HepG2 (cell line): ENCODE data around the gene BGN. TPM values are rescaled to one million over a fixed set of nuclear protein-coding genes. Genes with fewer than 3 reads are reported as not detected.

ENCODE experiments used
- ATAC-seq: fragments of 200-7000 bp; cut with Tn5 transposase; 3 replicates; pipeline ENCODE4 v1.9.1; 2020; ENCODE audit warnings: mild to moderate bottlenecking, moderate library complexity
- BruUV-seq: library from RNA; stranded (reverse); fragments of 400-500 nt; replicated peaks from 2 replicates; lab custom pipeline; 2021; lab: Mats Ljungman, UMichigan
- CTCF ChIA-PET: fragments of 300-600 bp; formaldehyde crosslinking; extraction: SDS; loops from one replicate; lab custom pipeline; 2021; ENCODE audit warnings: low total read pairs, inconsistent platforms, low intra/inter-chr PET ratio; lab: Yijun Ruan, JAX
- POLR2A ChIA-PET: fragments of 350-600 bp; sonication (Branson Sonifier 250); formaldehyde crosslinking; loops from one replicate; lab custom pipeline; 2020; ENCODE audit warnings: antibody characterized with exemption, inconsistent platforms; lab: Yijun Ruan, JAX
- DNase-seq: peaks from one replicate; pipeline ENCODE4 v3.0.0-alpha.2; 2015; ENCODE audit warnings: low spot score
- FAIRE-seq: peaks from 3 replicates; lab custom pipeline; 2011; peaks lifted over from hg19 to GRCh38; lab: Jason Lieb, UNC
- H2AFZ ChIP-seq: one replicate; pipeline ENCODE4 v1.6.1; 2011; ENCODE audit warnings: low read length, inconsistent platforms
- H3K27ac ChIP-seq: fragments of 300-600 bp; 3 replicates; pipeline ENCODE4 v1.8.0; 2011; ENCODE audit warnings: mixed run types, mild to moderate bottlenecking, mixed read lengths, low read length, inconsistent platforms; ENCODE audit not compliant: insufficient read depth; ENCODE audit errors: extremely low read length
- H3K27me3 ChIP-seq, 2 experiments: fragments of 200-600 bp in 1 of 2; 2 replicates in 1 of 2; 3 replicates in 1 of 2; pipeline versions ENCODE4 v1.6.0 to v1.8.0; 2011; ENCODE audit warnings: low read length in 2 of 2, mild to moderate bottlenecking in 2 of 2, moderate library complexity in 2 of 2, inconsistent platforms in 1 of 2; ENCODE audit not compliant: insufficient read depth in 2 of 2, control insufficient read depth in 1 of 2
- H3K36me3 ChIP-seq, 2 experiments: fragments of 200-600 bp in 1 of 2; replicated peaks in 1 of 2; 2 replicates in 1 of 2; 3 replicates in 1 of 2; pipeline versions ENCODE4 v1.5.1 to v1.8.0; 2011; ENCODE audit warnings: low read length in 2 of 2, inconsistent platforms in 1 of 2; ENCODE audit not compliant: insufficient read depth in 2 of 2, control insufficient read depth in 1 of 2
- H3K4me1 ChIP-seq: 2 replicates; pipeline ENCODE4 v1.5.1; 2012; ENCODE audit warnings: low read length, inconsistent platforms; ENCODE audit not compliant: insufficient read depth
- H3K4me2 ChIP-seq: 2 replicates; pipeline ENCODE4 v1.6.0; 2011; ENCODE audit warnings: low read depth, low read length, inconsistent platforms
- H3K4me3 ChIP-seq, 3 experiments: fragments of 200-600 bp in 1 of 3; sonication (generic), shearing (Covaris generic) in 1 of 3; replicated peaks in 1 of 3; 2 replicates each; pipeline ENCODE4 v1.5.1; 2011 to 2016; ENCODE audit warnings: low read length in 3 of 3, inconsistent platforms in 2 of 3, low read depth in 2 of 3, mild to moderate bottlenecking in 2 of 3, control low read depth in 1 of 3, mixed read lengths in 1 of 3; ENCODE audit not compliant: insufficient read depth in 1 of 3
- H3K79me2 ChIP-seq: one replicate; pipeline ENCODE4 v1.6.1; 2011; ENCODE audit warnings: low read length, inconsistent platforms; ENCODE audit not compliant: insufficient read depth
- H3K9ac ChIP-seq: 2 replicates; pipeline ENCODE4 v1.6.0; 2011; ENCODE audit warnings: mild to moderate bottlenecking, low read depth, low read length, inconsistent platforms; ENCODE audit not compliant: insufficient read depth
- H3K9me3 ChIP-seq: 2 replicates; pipeline ENCODE4 v1.5.1; 2012; ENCODE audit warnings: mild to moderate bottlenecking, low read length
- H4K20me1 ChIP-seq: 2 replicates; pipeline ENCODE4 v1.6.0; 2011; ENCODE audit warnings: inconsistent platforms, mild to moderate bottlenecking, low read length, moderate library complexity; ENCODE audit not compliant: insufficient read depth
- DBP ChIP-seq: sonication (generic); formaldehyde crosslinking; IDR thresholded peaks from 2 replicates; pipeline ENCODE4 v1.4.0; 2020; ENCODE audit warnings: missing genetic modification reagents; ENCODE audit errors: not compliant biosample characterization
- ELF3 ChIP-seq: IDR thresholded peaks from 2 replicates; pipeline ENCODE4 v1.6.1; 2016; ENCODE audit warnings: missing genetic modification reagents, missing compliant biosample characterization
- FIP1L1 ChIP-seq: fragments of 200-400 bp; formaldehyde crosslinking; IDR thresholded peaks from 2 replicates; pipeline ENCODE4 v1.6.1; 2018; ENCODE audit warnings: low read depth, mild to moderate bottlenecking, low read length, moderate library complexity, borderline replicate concordance; ENCODE audit not compliant: insufficient read depth
- KDM6A ChIP-seq: IDR thresholded peaks from 2 replicates; pipeline ENCODE4 v1.6.1; 2016; ENCODE audit warnings: low read depth
- NR2F6 ChIP-seq, 2 experiments: IDR thresholded peaks; 2 replicates each; pipeline ENCODE4 v1.6.1; 2016; ENCODE audit warnings: antibody characterized with exemption in 1 of 2, mild to moderate bottlenecking in 1 of 2
- POLR2AphosphoS2 ChIP-seq: IDR thresholded peaks from 2 replicates; pipeline ENCODE4 v1.6.1; 2011; ENCODE audit warnings: low read depth, low read length, improper control_type of control experiment
- RELA ChIP-seq: sonication (generic); formaldehyde crosslinking; IDR thresholded peaks from 2 replicates; pipeline ENCODE4 v1.4.0; 2020; ENCODE audit warnings: missing genetic modification reagents
- SALL1 ChIP-seq: sonication (generic); formaldehyde crosslinking; IDR thresholded peaks from 2 replicates; pipeline ENCODE4 v1.8.0; 2022; ENCODE audit warnings: mild to moderate bottlenecking, missing genetic modification reagents
- ZNF124 ChIP-seq: sonication (generic); formaldehyde crosslinking; IDR thresholded peaks from 2 replicates; pipeline ENCODE4 v1.4.0; 2020; ENCODE audit warnings: missing genetic modification reagents
- ZNF180 ChIP-seq: sonication (generic); formaldehyde crosslinking; IDR thresholded peaks from 2 replicates; pipeline ENCODE4 v1.4.0; 2020; ENCODE audit warnings: low read depth, missing genetic modification reagents, borderline replicate concordance
- ZNF335 ChIP-seq: sonication (generic); formaldehyde crosslinking; IDR thresholded peaks from 2 replicates; pipeline ENCODE4 v1.4.0; 2020; ENCODE audit warnings: missing genetic modification reagents
- ZNF530 ChIP-seq: sonication (generic); formaldehyde crosslinking; IDR thresholded peaks from 2 replicates; pipeline ENCODE4 v1.5.0; 2020; ENCODE audit warnings: low read depth, mild to moderate bottlenecking, missing genetic modification reagents
- ZNF713 ChIP-seq: sonication (generic); formaldehyde crosslinking; IDR thresholded peaks from 2 replicates; pipeline ENCODE4 v1.4.0; 2020; ENCODE audit warnings: mild to moderate bottlenecking, missing genetic modification reagents
- ZNF761 ChIP-seq: sonication (generic); formaldehyde crosslinking; conservative IDR thresholded peaks from 2 replicates; pipeline ENCODE4 v1.4.0; 2020; ENCODE audit warnings: mild to moderate bottlenecking, missing genetic modification reagents
- WGBS: methylation state at CpG from one replicate; pipeline ENCODE4 v1.1.6; 2017; ENCODE audit warnings: low lambda C conversion rate; 5-methylcytosine and 5-hydroxymethylcytosine counted together
- in situ Hi-C: cut with HindIII; loops from 2 replicates; pipeline ENCODE4 v1.10.0; 2017; ENCODE audit warnings: low pct_unique_long_range_greater_than_20kb; ENCODE audit not compliant: extremely low pct_ligation_motif_present
- intact Hi-C: fragments of 100-400 bp; cut with micrococcal nuclease; formaldehyde crosslinking; loops from one replicate; pipeline ENCODE4 v1.10.0; 2022; ENCODE audit not compliant: unreplicated experiment
- polyA plus RNA-seq, 8 experiments: library from polyadenylated mRNA; depleted of rRNA in 3 of 8; stranded (reverse) in 7 of 8; unstranded in 1 of 8; fragments of >200 nt; fragmentation: Illumina TruSeq in 4 of 8; extraction: Trizol in 4 of 8; gene quantifications; 2 replicates each; pipeline versions ENCODE4 v1.2.1 to v1.2.3, GENCODE V29; 2011 to 2016; ENCODE audit warnings: low read depth in 4 of 8, missing spikeins in 1 of 8, mixed read lengths in 1 of 8; ENCODE audit not compliant: insufficient read depth in 1 of 8
- total RNA-seq, 5 experiments: library from RNA; depleted of rRNA; stranded (reverse); fragments of >200 nt; fragmentation: Illumina TruSeq; extraction: Trizol; gene quantifications; 2 replicates each; pipeline ENCODE4 v1.2.3, GENCODE V29; 2016; ENCODE audit warnings: low read depth in 1 of 5
- TF ChIP-seq, protein P1 (sequence below): sonication (generic); formaldehyde crosslinking; IDR thresholded peaks from 2 replicates; pipeline ENCODE4 v1.5.1; 2020; ENCODE audit warnings: mild to moderate bottlenecking, missing genetic modification reagents
- TF ChIP-seq, protein P2 (sequence below): sonication (generic); formaldehyde crosslinking; IDR thresholded peaks from 2 replicates; pipeline ENCODE4 v1.4.0; 2020; ENCODE audit warnings: mild to moderate bottlenecking, missing genetic modification reagents
- TF ChIP-seq, protein P3 (sequence below): sonication (generic); formaldehyde crosslinking; IDR thresholded peaks from 2 replicates; pipeline ENCODE4 v1.9.0; 2021; ENCODE audit warnings: missing genetic modification reagents, borderline replicate concordance
- TF ChIP-seq, protein P4 (sequence below): sonication (generic); formaldehyde crosslinking; IDR thresholded peaks from 2 replicates; pipeline ENCODE4 v1.8.1; 2023; ENCODE audit warnings: mild to moderate bottlenecking, missing genetic modification reagents

BGN gene
- total and polyA plus RNA-seq, 2 of the 13 experiments (the other 11 are each of a cell fraction or from before 2014, with no cell fraction given), result 0.18 to 0.63 TPM

DNA sequence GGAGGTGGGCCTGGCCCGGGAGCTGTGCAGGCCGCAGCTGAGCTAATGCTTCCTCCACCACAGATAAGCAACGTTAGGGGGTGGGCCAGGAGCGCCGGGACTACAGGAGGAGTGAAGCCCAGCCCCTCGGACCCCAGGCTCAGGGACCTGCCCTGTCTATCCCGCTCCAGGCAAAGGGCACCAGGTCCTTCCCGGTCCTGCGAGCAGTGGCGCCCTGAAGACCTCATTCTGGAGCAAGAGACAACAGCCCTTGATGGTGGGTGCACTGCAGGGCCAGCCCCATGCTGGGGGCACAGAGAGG, 48.2 kb upstream of the BGN start (continued):
- no peak for TF ChIP-seq DBP
- TF ChIP-seq ZNF713 (CRISPR knock-in tag), result no peak
- no peak for TF ChIP-seq KDM6A
- no peak for TF ChIP-seq RELA (CRISPR knock-in tag)
- no peak for TF ChIP-seq ELF3
- no peak for TF ChIP-seq ZNF530 (CRISPR knock-in tag)

DNA sequence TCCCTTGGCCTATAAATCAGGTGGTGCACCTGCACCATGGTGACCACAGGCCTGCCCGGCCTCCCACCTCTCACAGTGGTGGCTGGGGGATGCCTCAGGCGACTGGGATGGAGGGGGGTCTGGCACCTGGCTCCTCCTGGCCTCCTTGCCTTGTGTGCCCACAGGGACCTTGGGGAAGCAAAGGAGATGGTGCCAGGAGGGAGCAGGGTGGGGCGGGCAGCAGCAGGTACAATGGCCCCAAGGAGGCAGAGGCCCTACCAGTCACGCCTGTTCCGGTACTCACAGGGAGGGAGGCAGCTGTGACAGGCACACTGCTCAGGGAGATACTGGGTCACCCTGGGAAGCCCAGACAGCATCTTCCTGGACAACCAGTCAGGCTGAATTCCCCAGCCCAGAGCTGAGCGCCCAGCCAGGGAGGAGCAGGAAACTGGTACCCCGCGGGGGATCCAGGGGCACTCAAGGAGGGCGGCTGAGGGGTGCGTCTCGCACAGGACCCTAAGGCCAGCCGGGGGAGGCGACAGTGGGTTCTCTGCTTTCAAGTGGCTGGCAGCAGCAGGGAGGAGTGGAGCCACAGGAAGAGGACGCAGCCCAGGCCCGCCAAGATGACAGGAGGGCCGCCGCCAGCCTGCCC, 47.7 kb upstream of the BGN start:
- ATAC-seq (no peak), DNase-seq (no peak), FAIRE-seq (no peak)
- 100% methylated on average over 3 of the region's 17 CpGs for WGBS
- BruUV-seq, result no TSS peak
- Histone ChIP-seq H3K27ac (no peak overlapping the region), H3K27me3 (no peaks in the 10 kb centered on the region), H3K9me3 (no peaks in the 10 kb centered on the region), H3K9ac (no peak overlapping the region), H3K79me2 (no peaks in the 10 kb centered on the region), H3K36me3 (no peaks in the 10 kb centered on the region), H4K20me1 (no peaks in the 10 kb centered on the region), H3K4me1 (no peaks in the 10 kb centered on the region), H3K4me3 (no peak overlapping the region), H3K4me2 (no peak overlapping the region), H2AFZ (no peak overlapping the region)
- ChIA-PET CTCF (no interaction called here), POLR2A (no interaction called here)
- in situ Hi-C loops (no loop called here), intact Hi-C loops (no loop called here)
- TF ChIP-seq POLR2AphosphoS2 (no peak), FIP1L1 (no peak), ZNF761 (CRISPR knock-in tag) (no peak), SALL1 (CRISPR knock-in tag) (no peak), ZNF124 (CRISPR knock-in tag) (no peak), ZNF335 (CRISPR knock-in tag) (no peak), NR2F6 (IDR thresholded peaks at IDR 0.05) (no peak), NR2F6 (CRISPR knock-in tag; IDR thresholded peaks at IDR 0.05) (no peak), ZNF180 (CRISPR knock-in tag) (no peak)
- TF ChIP-seq, protein P1, sequence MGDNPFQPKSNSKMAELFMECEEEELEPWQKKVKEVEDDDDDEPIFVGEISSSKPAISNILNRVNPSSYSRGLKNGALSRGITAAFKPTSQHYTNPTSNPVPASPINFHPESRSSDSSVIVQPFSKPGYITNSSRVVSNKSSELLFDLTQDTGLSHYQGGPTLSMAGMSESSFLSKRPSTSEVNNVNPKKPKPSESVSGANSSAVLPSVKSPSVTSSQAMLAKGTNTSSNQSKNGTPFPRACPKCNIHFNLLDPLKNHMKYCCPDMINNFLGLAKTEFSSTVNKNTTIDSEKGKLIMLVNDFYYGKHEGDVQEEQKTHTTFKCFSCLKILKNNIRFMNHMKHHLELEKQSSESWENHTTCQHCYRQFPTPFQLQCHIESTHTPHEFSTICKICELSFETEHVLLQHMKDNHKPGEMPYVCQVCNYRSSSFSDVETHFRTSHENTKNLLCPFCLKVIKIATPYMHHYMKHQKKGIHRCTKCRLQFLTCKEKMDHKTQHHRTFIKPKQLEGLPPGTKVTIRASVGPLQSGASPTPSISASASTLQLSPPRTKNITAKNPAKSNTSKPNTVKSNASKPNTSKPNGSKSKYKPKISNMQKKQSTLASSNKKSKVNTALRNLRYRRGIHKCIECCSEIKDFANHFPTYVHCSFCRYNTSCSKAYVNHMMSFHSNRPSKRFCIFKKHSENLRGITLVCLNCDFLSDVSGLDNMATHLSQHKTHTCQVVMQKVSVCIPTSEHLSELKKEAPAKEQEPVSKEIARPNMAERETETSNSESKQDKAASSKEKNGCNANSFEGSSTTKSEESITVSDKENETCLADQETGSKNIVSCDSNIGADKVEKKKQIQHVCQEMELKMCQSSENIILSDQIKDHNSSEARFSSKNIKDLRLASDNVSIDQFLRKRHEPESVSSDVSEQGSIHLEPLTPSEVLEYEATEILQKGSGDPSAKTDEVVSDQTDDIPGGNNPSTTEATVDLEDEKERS (CRISPR knock-in tag), result no peak
- TF ChIP-seq, protein P2, sequence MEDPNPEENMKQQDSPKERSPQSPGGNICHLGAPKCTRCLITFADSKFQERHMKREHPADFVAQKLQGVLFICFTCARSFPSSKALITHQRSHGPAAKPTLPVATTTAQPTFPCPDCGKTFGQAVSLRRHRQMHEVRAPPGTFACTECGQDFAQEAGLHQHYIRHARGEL (CRISPR knock-in tag), result no peak
- TF ChIP-seq, protein P3, sequence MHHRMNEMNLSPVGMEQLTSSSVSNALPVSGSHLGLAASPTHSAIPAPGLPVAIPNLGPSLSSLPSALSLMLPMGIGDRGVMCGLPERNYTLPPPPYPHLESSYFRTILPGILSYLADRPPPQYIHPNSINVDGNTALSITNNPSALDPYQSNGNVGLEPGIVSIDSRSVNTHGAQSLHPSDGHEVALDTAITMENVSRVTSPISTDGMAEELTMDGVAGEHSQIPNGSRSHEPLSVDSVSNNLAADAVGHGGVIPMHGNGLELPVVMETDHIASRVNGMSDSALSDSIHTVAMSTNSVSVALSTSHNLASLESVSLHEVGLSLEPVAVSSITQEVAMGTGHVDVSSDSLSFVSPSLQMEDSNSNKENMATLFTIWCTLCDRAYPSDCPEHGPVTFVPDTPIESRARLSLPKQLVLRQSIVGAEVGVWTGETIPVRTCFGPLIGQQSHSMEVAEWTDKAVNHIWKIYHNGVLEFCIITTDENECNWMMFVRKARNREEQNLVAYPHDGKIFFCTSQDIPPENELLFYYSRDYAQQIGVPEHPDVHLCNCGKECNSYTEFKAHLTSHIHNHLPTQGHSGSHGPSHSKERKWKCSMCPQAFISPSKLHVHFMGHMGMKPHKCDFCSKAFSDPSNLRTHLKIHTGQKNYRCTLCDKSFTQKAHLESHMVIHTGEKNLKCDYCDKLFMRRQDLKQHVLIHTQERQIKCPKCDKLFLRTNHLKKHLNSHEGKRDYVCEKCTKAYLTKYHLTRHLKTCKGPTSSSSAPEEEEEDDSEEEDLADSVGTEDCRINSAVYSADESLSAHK (CRISPR knock-in tag), result no peak
- TF ChIP-seq, protein P4, sequence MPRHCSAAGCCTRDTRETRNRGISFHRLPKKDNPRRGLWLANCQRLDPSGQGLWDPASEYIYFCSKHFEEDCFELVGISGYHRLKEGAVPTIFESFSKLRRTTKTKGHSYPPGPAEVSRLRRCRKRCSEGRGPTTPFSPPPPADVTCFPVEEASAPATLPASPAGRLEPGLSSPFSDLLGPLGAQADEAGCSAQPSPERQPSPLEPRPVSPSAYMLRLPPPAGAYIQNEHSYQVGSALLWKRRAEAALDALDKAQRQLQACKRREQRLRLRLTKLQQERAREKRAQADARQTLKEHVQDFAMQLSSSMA (CRISPR knock-in tag), result no peak
